AG08395 (cell line): ENCODE data around the gene PYGO2.
A peak's percentile ranks its signal among the peaks of the same experiment; 100 is the strongest.
"Not testable (repeated sequence)": the region's sequence is repeated elsewhere in the genome, so short reads cannot be mapped to it uniquely, and the experiment has no call there.

ENCODE experiments used
- DNase-seq: peaks from one replicate; pipeline ENCODE4 v3.0.0; 2012; ENCODE audit warnings: mixed read lengths, low spot score

The PYGO2 gene

GRCh38 chr1:154982341-154982740 is 20.8 kb upstream of the PYGO2 start:
- no peak for DNase-seq

GRCh38 chr1:154978360-154978759 is 16.8 kb upstream of the PYGO2 start:
- no peak for DNase-seq

GRCh38 chr1:154977762-154978161 is 16.2 kb upstream of the PYGO2 start:
- DNase-seq, result not testable (repeated sequence)

GRCh38 chr1:154975409-154976059 is 14.0 kb upstream of the PYGO2 start:
- DNase-seq, result no peak

- DNase-seq, result peak; percentile 92
These were observed 13.3 kb upstream of the PYGO2 start for GRCh38 chr1:154974808-154975408.

- peak; percentile 98 for DNase-seq
These were observed 12.7 kb upstream of the PYGO2 start, which contains the start of gene CKS1B for GRCh38 chr1:154974102-154974807. CKS1B (plus strand) TSS chr1:154974681; CDS start chr1:154974746, 65 bp downstream.

- DNase-seq, result peak; percentile 87
These were observed 11.9 kb upstream of the PYGO2 start for GRCh38 chr1:154973344-154974101.

GRCh38 chr1:154972517-154973343 is 11.1 kb upstream of the PYGO2 start:
- peak; percentile 87 for DNase-seq

GRCh38 chr1:154972213-154972516 is 10.6 kb upstream of the PYGO2 start:
- DNase-seq, result no peak

GRCh38 chr1:154971341-154971998 is 9.9 kb upstream of the PYGO2 start:
- no peak for DNase-seq

GRCh38 chr1:154970631-154971340 is 9.2 kb upstream of the PYGO2 start, which contains the start of gene SHC1:
SHC1 (minus strand) TSS chr1:154970747; CDS start chr1:154970526, 221 bp downstream.
- DNase-seq, result peak; percentile 96

- no peak for DNase-seq
These were observed 8.4 kb upstream of the PYGO2 start for GRCh38 chr1:154969860-154970452.

GRCh38 chr1:154969246-154969645 is 7.7 kb upstream of the PYGO2 start:
- DNase-seq, result no peak

GRCh38 chr1:154968731-154969130 is 7.1 kb upstream of the PYGO2 start:
- DNase-seq, result no peak

- no peak for DNase-seq
These were observed 5.9 kb upstream of the PYGO2 start for GRCh38 chr1:154967331-154967950.

- no peak for DNase-seq
These were observed 4.5 kb upstream of the PYGO2 start for GRCh38 chr1:154966111-154966510.

GRCh38 chr1:154964359-154964758 is 2.8 kb upstream of the PYGO2 start:
- DNase-seq, result no peak

- no peak for DNase-seq
These were observed 2.1 kb upstream of the PYGO2 start for GRCh38 chr1:154963643-154964042.

GRCh38 chr1:154962795-154963330 is 1.3 kb upstream of the PYGO2 start:
- no peak for DNase-seq
